Measurements from ENCODE around the gene NUTM2G.
A peak's percentile ranks its signal among the peaks of the same experiment; 100 is the strongest.
"Not testable (repeated sequence)": the region's sequence is repeated elsewhere in the genome, so short reads cannot be mapped to it uniquely, and the experiment has no call there.

Gene NUTM2G

GRCh38 chr9:96928543-96928942 is at the start of gene NUTM2G:
Gene NUTM2G (plus strand): TSS chr9:96928843. CDS start chr9:96929025, 182 bp downstream.
- not testable (repeated sequence) for DNase-seq (ENCODE audit: low read depth, low spot score)

- no peak for DNase-seq (ENCODE audit: low read depth, low spot score)
Measured at GRCh38 chr9:96883922-96884321, 44.7 kb upstream of the NUTM2G start.

- no peak for DNase-seq (ENCODE audit: low read depth, low spot score)
Measured at GRCh38 chr9:96884443-96884842, 44.2 kb upstream of the NUTM2G start.

- DNase-seq (ENCODE audit: low read depth, low spot score): no peak
Measured at GRCh38 chr9:96885424-96885823, 43.2 kb upstream of the NUTM2G start.

- no peak for DNase-seq (ENCODE audit: low read depth, low spot score)
Measured at GRCh38 chr9:96888591-96888990, 40.1 kb upstream of the NUTM2G start.

GRCh38 chr9:96892131-96892530 is 36.5 kb upstream of the NUTM2G start:
- no peak for DNase-seq (ENCODE audit: low read depth, low spot score)

GRCh38 chr9:96900010-96900409 is 28.6 kb upstream of the NUTM2G start:
- not testable (repeated sequence) for DNase-seq (ENCODE audit: low read depth, low spot score)

- DNase-seq (ENCODE audit: low read depth, low spot score): not testable (repeated sequence)
Measured at GRCh38 chr9:96904947-96905722, 23.5 kb upstream of the NUTM2G start.

- DNase-seq (ENCODE audit: low read depth, low spot score): not testable (repeated sequence)
Measured at GRCh38 chr9:96908479-96908878, 20.2 kb upstream of the NUTM2G start.

- DNase-seq (ENCODE audit: low read depth, low spot score): not testable (repeated sequence)
Measured at GRCh38 chr9:96915539-96915938, 13.1 kb upstream of the NUTM2G start.

- not testable (repeated sequence) for DNase-seq (ENCODE audit: low read depth, low spot score)
Measured at GRCh38 chr9:96916531-96916930, 12.1 kb upstream of the NUTM2G start.

- peak; percentile 27 for DNase-seq (ENCODE audit: low read depth, low spot score)
Measured at GRCh38 chr9:96918550-96918949, 10.1 kb upstream of the NUTM2G start.

GRCh38 chr9:96920803-96921202 is 7.8 kb upstream of the NUTM2G start:
- DNase-seq (ENCODE audit: low read depth, low spot score): not testable (repeated sequence)

- peak; percentile 47 for DNase-seq (ENCODE audit: low read depth, low spot score)
Measured at GRCh38 chr9:96925587-96925986, 3.1 kb upstream of the NUTM2G start.

- DNase-seq (ENCODE audit: low read depth, low spot score): peak; percentile 18
Measured at GRCh38 chr9:96931665-96932064, 3.0 kb downstream of the NUTM2G start.

- not testable (repeated sequence) for DNase-seq (ENCODE audit: low read depth, low spot score)
Measured at GRCh38 chr9:96934097-96934496, 5.5 kb downstream of the NUTM2G start.

- not testable (repeated sequence) for DNase-seq (ENCODE audit: low read depth, low spot score)
Measured at GRCh38 chr9:96934706-96935105, 6.1 kb downstream of the NUTM2G start.

GRCh38 chr9:96935401-96935800 is 6.8 kb downstream of the NUTM2G start:
- DNase-seq (ENCODE audit: low read depth, low spot score): not testable (repeated sequence)

GRCh38 chr9:96937442-96937841 is 8.8 kb downstream of the NUTM2G start:
- DNase-seq (ENCODE audit: low read depth, low spot score): not testable (repeated sequence)

- DNase-seq (ENCODE audit: low read depth, low spot score): not testable (repeated sequence)
Measured at GRCh38 chr9:96938957-96939665, 10.5 kb downstream of the NUTM2G start.

- DNase-seq (ENCODE audit: low read depth, low spot score): not testable (repeated sequence)
Measured at GRCh38 chr9:96940982-96941381, 12.3 kb downstream of the NUTM2G start.

- DNase-seq (ENCODE audit: low read depth, low spot score): not testable (repeated sequence)
Measured at GRCh38 chr9:96941628-96942027, 13.0 kb downstream of the NUTM2G start.

- not testable (repeated sequence) for DNase-seq (ENCODE audit: low read depth, low spot score)
Measured at GRCh38 chr9:96942181-96942580, 13.5 kb downstream of the NUTM2G start.

Data from ELF-1 (cell line).